B cell (primary cell): ENCODE data around the gene NBPF3. TPM values are rescaled to one million over a fixed set of nuclear protein-coding genes. Genes with fewer than 3 reads are reported as not detected.

ENCODE experiments used
- ATAC-seq: fragments of 200-7000 bp; cut with Tn5 transposase; one replicate; pipeline ENCODE4 v1.10.0; 2021; ENCODE audit warnings: low read depth, mild to moderate bottlenecking, moderate number of reproducible peaks, moderate library complexity
- CTCF ChIA-PET: fragments of 350-600 bp; sonication (Branson Sonifier 250); formaldehyde crosslinking; loops from one replicate; lab custom pipeline; 2021; ENCODE audit warnings: antibody characterized with exemption, inconsistent platforms; lab: Charles Lee
- POLR2A ChIA-PET: fragments of 350-600 bp; sonication (Branson Sonifier 250); formaldehyde crosslinking; loops from one replicate; lab custom pipeline; 2021; ENCODE audit warnings: antibody characterized with exemption; lab: Charles Lee
- DNase-seq: peaks from one replicate; pipeline ENCODE4 v3.0.0; 2013
- H2AFZ ChIP-seq: 2 replicates; pipeline ENCODE4 v1.6.1; 2012; ENCODE audit warnings: mild to moderate bottlenecking, low read depth, low read length; ENCODE audit not compliant: insufficient read depth, poor library complexity, severe bottlenecking
- H3K27ac ChIP-seq, 2 donors: 1 replicate in 1 of 2; 2 replicates in 1 of 2; pipeline ENCODE4 v1.5.1; 2012 to 2013; ENCODE audit warnings: low read length in 2 of 2, mild to moderate bottlenecking in 2 of 2, moderate library complexity in 1 of 2
- H3K27me3 ChIP-seq, 4 experiments: fragments of 200-600 bp in 1 of 4; sonication (generic) in 1 of 4; replicated peaks in 1 of 4; 1 replicate in 2 of 4; 2 replicates in 2 of 4; pipeline versions ENCODE4 v1.6.1 to v1.7.0; 2013 to 2016; ENCODE audit warnings: low read length in 3 of 4, mild to moderate bottlenecking in 2 of 4, mixed read lengths in 1 of 4, moderate library complexity in 1 of 4; ENCODE audit not compliant: insufficient read depth in 4 of 4, control insufficient read depth in 3 of 4; ENCODE audit errors: control extremely low read depth in 1 of 4
- H3K36me3 ChIP-seq, 2 experiments: replicated peaks in 1 of 2; 1 replicate in 1 of 2; 2 replicates in 1 of 2; pipeline versions ENCODE4 v1.6.1 to v1.7.1; 2013; ENCODE audit warnings: low read length in 1 of 2; ENCODE audit not compliant: insufficient read depth in 2 of 2, control insufficient read depth in 1 of 2; ENCODE audit errors: control extremely low read depth in 1 of 2, extremely low read depth in 1 of 2
- H3K4me1 ChIP-seq, 2 donors: fragments of 200-600 bp in 1 of 2; sonication (generic) in 1 of 2; 1 replicate in 1 of 2; 2 replicates in 1 of 2; pipeline versions ENCODE4 v1.5.1 to v1.6.1; 2013 to 2017; ENCODE audit warnings: low read length in 2 of 2; ENCODE audit not compliant: control insufficient read depth in 2 of 2, insufficient read depth in 2 of 2
- H3K4me2 ChIP-seq: replicated peaks from 2 replicates; pipeline ENCODE3; 2012; ENCODE audit warnings: mild to moderate bottlenecking, low read depth, low read length; ENCODE audit not compliant: poor library complexity, severe bottlenecking
- H3K4me3 ChIP-seq, 5 experiments: fragments of 200-600 bp in 1 of 5; sonication (generic) in 1 of 5; 1 replicate in 3 of 5; 2 replicates in 2 of 5; pipeline versions ENCODE4 v1.5.1 to v1.7.0; 2011 to 2016; ENCODE audit warnings: low read length in 4 of 5, mild to moderate bottlenecking in 4 of 5, low read depth in 2 of 5, control low read depth in 1 of 5, moderate library complexity in 1 of 5; ENCODE audit not compliant: insufficient read depth in 1 of 5; ENCODE audit errors: control extremely low read depth in 1 of 5, extremely low read depth in 1 of 5
- H3K79me2 ChIP-seq: fragments of 200-600 bp; sonication (generic); one replicate; pipeline ENCODE4 v1.6.0; 2016; ENCODE audit warnings: low read length; ENCODE audit not compliant: control insufficient read depth, insufficient read depth
- H3K9ac ChIP-seq: fragments of 200-600 bp; sonication (generic); 2 replicates; pipeline ENCODE4 v1.6.1; 2017; ENCODE audit warnings: mild to moderate bottlenecking, low read length, moderate library complexity
- H3K9me3 ChIP-seq, 3 donors: one replicate each; pipeline versions ENCODE4 v1.6.1 to v1.7.1; 2013; ENCODE audit warnings: low read length in 2 of 3; ENCODE audit not compliant: control insufficient read depth in 2 of 3, insufficient read depth in 1 of 3; ENCODE audit errors: control extremely low read depth in 1 of 3
- H4K20me1 ChIP-seq: 2 replicates; pipeline ENCODE4 v1.6.0; 2012; ENCODE audit warnings: mild to moderate bottlenecking, low read length; ENCODE audit not compliant: insufficient read depth, control insufficient read depth, poor library complexity, severe bottlenecking
- H3K27ac Mint-ChIP-seq: one replicate; pipeline ENCODE4 v1.8.0; 2021; ENCODE audit warnings: mixed read lengths
- H3K27me3 Mint-ChIP-seq: one replicate; pipeline ENCODE4 v1.8.0; 2021; ENCODE audit warnings: mixed read lengths
- H3K4me1 Mint-ChIP-seq: one replicate; pipeline ENCODE4 v1.8.0; 2021; ENCODE audit warnings: mixed read lengths
- H3K4me3 Mint-ChIP-seq: one replicate; pipeline ENCODE4 v1.8.0; 2021; ENCODE audit warnings: mixed read lengths
- H3K9me3 Mint-ChIP-seq: one replicate; pipeline ENCODE4 v1.8.0; 2022; ENCODE audit warnings: mixed read lengths; ENCODE audit not compliant: insufficient read depth
- EZH2 ChIP-seq: IDR thresholded peaks from 2 replicates; pipeline ENCODE4 v1.6.1; 2012; ENCODE audit warnings: borderline replicate concordance, low read depth, mild to moderate bottlenecking, moderate library complexity, low read length; ENCODE audit not compliant: insufficient read depth, poor library complexity, severe bottlenecking
- WGBS: methylation state at CpG from one replicate; pipeline ENCODE4 v1.1.5; 2013; ENCODE audit warnings: missing lambda C conversion rate; ENCODE audit not compliant: insufficient coverage; 5-methylcytosine and 5-hydroxymethylcytosine counted together
- intact Hi-C: fragments of 100-400 bp; cut with micrococcal nuclease; formaldehyde crosslinking; loops from one replicate; pipeline ENCODE4 v1.10.0; 2022
- polyA plus RNA-seq: library from polyadenylated mRNA; depleted of rRNA; stranded (reverse); fragments of >200 nt; gene quantifications from 2 replicates; pipeline ENCODE4 v1.2.3, GENCODE V29; 2012
- total RNA-seq, 2 donors: library from RNA; stranded (reverse); fragments of 120-200 nt in 1 of 2; gene quantifications; 1 replicate in 1 of 2; 2 replicates in 1 of 2; pipeline versions ENCODE4 v1.2.3 to v1.2.4, GENCODE V29; 2013 to 2022
- TF ChIP-seq, protein P1 (sequence below): fragments of 200-600 bp; IDR thresholded peaks from one replicate; pipeline ENCODE4 v1.8.0; 2022; ENCODE audit warnings: antibody characterized with exemption, mild to moderate bottlenecking

The NBPF3 gene
- total and polyA plus RNA-seq, 2 donors (not counting 1 experiment from before 2014, with no cell fraction given) = 2.0 to 4.2 TPM

DNA sequence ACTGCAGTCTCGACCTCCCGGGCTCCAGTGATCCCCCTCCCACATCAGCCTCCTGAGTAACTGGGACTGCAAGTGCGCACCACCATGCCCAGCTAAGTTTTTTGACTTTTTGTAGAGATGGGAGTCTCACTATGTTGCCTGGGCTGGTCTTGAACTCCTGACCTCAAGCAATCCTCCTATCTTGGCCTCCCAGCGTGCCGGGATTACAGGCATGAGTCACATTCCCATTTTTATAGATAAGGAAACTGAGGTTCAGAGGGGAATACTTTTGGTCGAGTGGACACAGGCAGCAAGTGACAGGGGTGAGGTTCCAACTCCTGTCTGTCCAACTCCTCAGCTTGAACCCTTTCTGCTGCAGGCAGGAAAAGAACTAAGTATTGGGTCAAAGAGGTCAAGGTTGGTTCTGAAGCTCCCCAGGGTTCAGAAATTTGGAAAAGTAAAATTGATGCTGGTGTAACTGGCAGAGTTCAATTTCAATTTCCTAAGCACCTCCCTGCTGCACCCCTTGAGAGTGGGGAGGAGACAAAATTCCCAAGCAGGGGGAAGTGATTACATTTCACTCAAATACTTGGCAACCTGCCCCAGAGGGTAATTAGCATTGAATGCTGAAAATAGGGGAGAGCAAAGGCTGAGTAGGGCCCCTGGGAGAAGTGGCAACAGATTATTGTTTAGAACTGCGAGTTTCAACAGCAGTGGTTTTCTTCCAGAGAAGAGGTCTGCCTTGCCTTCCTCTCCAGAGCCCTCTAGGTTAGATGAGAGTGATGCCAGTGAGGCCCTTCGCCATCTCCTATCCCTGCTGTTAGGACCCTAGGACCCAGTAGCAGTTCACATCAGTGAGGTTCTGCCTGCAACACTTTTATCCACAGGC, 51.8 kb downstream of the NBPF3 start:
- Mint-ChIP-seq H3K4me1 (peaks cover 8% of the 10 kb centered on the region), H3K4me3 (no peak overlapping the region), H3K27ac (no peak overlapping the region), H3K9me3 (no peaks in the 10 kb centered on the region), H3K27me3 (peaks cover 6% of the 10 kb centered on the region)
- no peak for TF ChIP-seq EZH2
- TF ChIP-seq, protein P1, sequence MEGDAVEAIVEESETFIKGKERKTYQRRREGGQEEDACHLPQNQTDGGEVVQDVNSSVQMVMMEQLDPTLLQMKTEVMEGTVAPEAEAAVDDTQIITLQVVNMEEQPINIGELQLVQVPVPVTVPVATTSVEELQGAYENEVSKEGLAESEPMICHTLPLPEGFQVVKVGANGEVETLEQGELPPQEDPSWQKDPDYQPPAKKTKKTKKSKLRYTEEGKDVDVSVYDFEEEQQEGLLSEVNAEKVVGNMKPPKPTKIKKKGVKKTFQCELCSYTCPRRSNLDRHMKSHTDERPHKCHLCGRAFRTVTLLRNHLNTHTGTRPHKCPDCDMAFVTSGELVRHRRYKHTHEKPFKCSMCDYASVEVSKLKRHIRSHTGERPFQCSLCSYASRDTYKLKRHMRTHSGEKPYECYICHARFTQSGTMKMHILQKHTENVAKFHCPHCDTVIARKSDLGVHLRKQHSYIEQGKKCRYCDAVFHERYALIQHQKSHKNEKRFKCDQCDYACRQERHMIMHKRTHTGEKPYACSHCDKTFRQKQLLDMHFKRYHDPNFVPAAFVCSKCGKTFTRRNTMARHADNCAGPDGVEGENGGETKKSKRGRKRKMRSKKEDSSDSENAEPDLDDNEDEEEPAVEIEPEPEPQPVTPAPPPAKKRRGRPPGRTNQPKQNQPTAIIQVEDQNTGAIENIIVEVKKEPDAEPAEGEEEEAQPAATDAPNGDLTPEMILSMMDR = no peak
- ChIA-PET CTCF (interaction anchor here (1.7 kb wide), 1 partner anchor 22 kb away, joined by 6 read pairs; no protein-coding TSS in a partner anchor), POLR2A (no interaction called here)
- no peak overlapping the region for H3K4me3 ChIP-seq
- H3K4me2 ChIP-seq = no peak overlapping the region
- H3K27me3 ChIP-seq = peaks cover 0 to 7% (median 0%) of the 10 kb centered on the region in 4 experiments
- H2AFZ ChIP-seq = no peak overlapping the region
- peaks cover 0 to 16% (median 0%) of the 10 kb centered on the region in 3 donors for H3K9me3 ChIP-seq
- intact Hi-C loops = no loop called here
- 78% methylated on average over 1 of the region's 8 CpGs for WGBS
- H3K79me2 ChIP-seq = no peaks in the 10 kb centered on the region
- no peak overlapping the region for H3K27ac ChIP-seq
- H4K20me1 ChIP-seq = no peaks in the 10 kb centered on the region
- no peak for ATAC-seq
- DNase-seq = no peak
- H3K9ac ChIP-seq = no peak overlapping the region
- peaks cover 8 to 11% of the 10 kb centered on the region in 2 donors for H3K4me1 ChIP-seq
- no peaks in the 10 kb centered on the region for H3K36me3 ChIP-seq

DNA sequence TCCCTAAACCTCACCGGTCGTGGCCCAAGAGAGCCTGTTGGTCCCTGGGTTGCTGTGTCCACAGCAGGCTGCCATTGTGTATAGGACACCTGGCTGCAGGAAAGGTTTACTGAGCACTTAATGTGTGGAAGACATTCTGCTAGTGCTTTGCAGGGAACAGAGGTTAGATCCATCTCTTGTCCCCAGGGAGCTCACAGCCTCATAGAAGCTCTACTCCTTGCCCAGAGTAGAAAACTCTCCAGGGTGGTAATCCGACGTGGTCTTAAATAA, 52.4 kb downstream of the NBPF3 start:
- no peaks in the 10 kb centered on the region for H4K20me1 ChIP-seq
- no peak overlapping the region for H2AFZ ChIP-seq
- H3K27ac ChIP-seq = no peak overlapping the region
- no peak overlapping the region for H3K4me2 ChIP-seq
- Mint-ChIP-seq H3K4me1 (peaks cover 8% of the 10 kb centered on the region), H3K4me3 (no peak overlapping the region), H3K27ac (no peak overlapping the region), H3K9me3 (no peaks in the 10 kb centered on the region), H3K27me3 (peaks cover 6% of the 10 kb centered on the region)
- intact Hi-C loops = no loop called here
- WGBS = no CpG with 5 or more reads among the region's 4 CpGs
- peaks cover 0 to 16% (median 0%) of the 10 kb centered on the region in 3 donors for H3K9me3 ChIP-seq
- peaks cover 0 to 7% (median 0%) of the 10 kb centered on the region in 4 experiments for H3K27me3 ChIP-seq
- DNase-seq (no peak), ATAC-seq (no peak)
- H3K36me3 ChIP-seq = no peaks in the 10 kb centered on the region
- TF ChIP-seq, protein P1 = no peak
- no peak for TF ChIP-seq EZH2
- H3K9ac ChIP-seq = no peak overlapping the region
- H3K4me3 ChIP-seq = no peak overlapping the region
- ChIA-PET CTCF (interaction anchor here (1.7 kb wide), 1 partner anchor 21 kb away, joined by 6 read pairs; no protein-coding TSS in a partner anchor), POLR2A (no interaction called here)
- no peaks in the 10 kb centered on the region for H3K79me2 ChIP-seq
- peaks cover 8 to 11% of the 10 kb centered on the region in 2 donors for H3K4me1 ChIP-seq
